Uterus (tissue), 2 donors: ENCODE results near the gene EPS8L2.

Experiments used
- POLR2A ChIP-seq, 2 donors: fragments of 450-650 bp; IDR thresholded peaks; one replicate each; pipeline ENCODE4 v1.6.1; 2016; ENCODE audit warnings: antibody characterized with exemption in 2 of 2, mild to moderate bottlenecking in 1 of 2, moderate library complexity in 1 of 2
- TF ChIP-seq, protein P1 (sequence below), 4 experiments: fragments of 200-600 bp in 2 of 4; fragments of 450-650 bp in 2 of 4; sonication (generic) in 2 of 4; IDR thresholded peaks; one replicate each; pipeline ENCODE4 v1.5.1; 2016 to 2019; ENCODE audit warnings: antibody characterized with exemption in 4 of 4, mild to moderate bottlenecking in 2 of 4, moderate library complexity in 1 of 4

GRCh38 chr11:657691-658126 lies 48.3 kb upstream of the EPS8L2 start:
- TF ChIP-seq, protein P1, sequence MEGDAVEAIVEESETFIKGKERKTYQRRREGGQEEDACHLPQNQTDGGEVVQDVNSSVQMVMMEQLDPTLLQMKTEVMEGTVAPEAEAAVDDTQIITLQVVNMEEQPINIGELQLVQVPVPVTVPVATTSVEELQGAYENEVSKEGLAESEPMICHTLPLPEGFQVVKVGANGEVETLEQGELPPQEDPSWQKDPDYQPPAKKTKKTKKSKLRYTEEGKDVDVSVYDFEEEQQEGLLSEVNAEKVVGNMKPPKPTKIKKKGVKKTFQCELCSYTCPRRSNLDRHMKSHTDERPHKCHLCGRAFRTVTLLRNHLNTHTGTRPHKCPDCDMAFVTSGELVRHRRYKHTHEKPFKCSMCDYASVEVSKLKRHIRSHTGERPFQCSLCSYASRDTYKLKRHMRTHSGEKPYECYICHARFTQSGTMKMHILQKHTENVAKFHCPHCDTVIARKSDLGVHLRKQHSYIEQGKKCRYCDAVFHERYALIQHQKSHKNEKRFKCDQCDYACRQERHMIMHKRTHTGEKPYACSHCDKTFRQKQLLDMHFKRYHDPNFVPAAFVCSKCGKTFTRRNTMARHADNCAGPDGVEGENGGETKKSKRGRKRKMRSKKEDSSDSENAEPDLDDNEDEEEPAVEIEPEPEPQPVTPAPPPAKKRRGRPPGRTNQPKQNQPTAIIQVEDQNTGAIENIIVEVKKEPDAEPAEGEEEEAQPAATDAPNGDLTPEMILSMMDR (IDR thresholded peaks at IDR 0.05), result no peak
- TF ChIP-seq POLR2A (IDR thresholded peaks at IDR 0.05), result no peak
